DMS153 (cell line): ENCODE measurements around the gene SLC43A2.
"Not testable (repeated sequence)": the region's sequence is repeated elsewhere in the genome, so short reads cannot be mapped to it uniquely, and the experiment has no call there.

Source experiments
- DNase-seq: peaks from one replicate; lab custom pipeline; 2025; lab: John Stamatoyannopoulos, UW

The SLC43A2 gene

GRCh38 chr17:1627982-1628855 lies at the start of gene SLC43A2:
Gene SLC43A2, minus strand, starts transcription at chr17:1628834. Its CDS starts 960 bp downstream, at chr17:1627874.
- DNase-seq: peak; percentile 31

GRCh38 chr17:1676401-1676800 lies 47.8 kb upstream of the SLC43A2 start:
- no peak for DNase-seq

GRCh38 chr17:1673041-1673785 lies 44.6 kb upstream of the SLC43A2 start:
- DNase-seq: no peak

- not testable (repeated sequence) for DNase-seq
Observed at GRCh38 chr17:1663934-1664333, 35.3 kb upstream of the SLC43A2 start.

DNA sequence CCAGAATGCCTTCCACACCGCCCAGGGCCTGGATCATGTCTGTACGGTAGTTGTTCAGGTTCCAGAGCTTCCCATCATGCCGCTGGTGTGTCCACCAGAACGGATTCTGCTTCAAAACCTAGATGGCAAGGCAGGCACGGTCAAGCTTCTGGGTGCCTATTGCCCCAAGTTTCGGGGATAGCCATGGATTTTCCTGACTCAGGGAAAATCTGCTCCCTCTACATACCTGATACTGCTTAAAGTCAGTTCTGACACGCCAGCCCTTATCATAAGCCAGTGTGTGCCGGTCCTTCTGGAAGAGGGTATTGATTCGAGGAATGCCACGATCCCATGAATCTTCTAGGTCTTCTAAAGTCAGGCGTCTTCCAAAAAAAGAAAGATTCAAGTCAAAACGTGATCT lies 32.4 kb upstream of the SLC43A2 start:
- no peak for DNase-seq

- DNase-seq: no peak
Observed at GRCh38 chr17:1658100-1658499, 29.5 kb upstream of the SLC43A2 start.

GRCh38 chr17:1653735-1654134 lies 25.1 kb upstream of the SLC43A2 start:
- DNase-seq: no peak

DNA sequence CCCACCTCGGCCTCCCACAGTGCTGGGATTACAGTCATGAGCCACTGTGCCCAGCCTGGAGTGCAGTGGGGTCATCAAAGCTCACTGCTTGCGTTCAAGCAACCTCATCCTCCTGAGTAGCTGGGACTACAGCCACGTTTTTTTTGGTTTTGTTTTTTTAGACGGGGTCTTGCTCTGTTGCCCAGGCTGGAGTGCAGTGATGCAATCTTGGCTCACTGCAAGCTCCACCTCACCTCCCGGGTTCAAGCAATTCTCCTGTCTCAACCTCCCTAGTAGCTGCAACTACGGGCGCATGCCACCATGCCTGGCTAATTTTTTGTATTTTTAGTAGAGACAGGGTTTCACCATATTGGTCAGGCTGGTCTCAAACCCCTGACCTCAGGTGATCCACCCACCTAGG lies 24.2 kb upstream of the SLC43A2 start:
- not testable (repeated sequence) for DNase-seq

DNA sequence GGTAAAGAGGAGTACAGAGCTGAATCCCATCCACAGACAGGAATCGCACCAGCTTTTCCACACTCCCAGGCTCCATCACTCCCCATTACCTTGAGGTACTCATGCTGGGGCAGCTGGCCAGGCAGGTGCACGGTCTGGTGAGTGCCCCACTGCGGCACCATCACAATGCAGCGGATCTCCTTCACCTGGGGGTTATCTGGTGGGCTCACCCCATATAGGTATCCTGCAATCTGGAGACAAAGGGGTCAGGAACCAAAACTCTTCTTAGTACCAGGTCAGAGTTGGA lies 22.9 kb upstream of the SLC43A2 start:
- no peak for DNase-seq

DNA sequence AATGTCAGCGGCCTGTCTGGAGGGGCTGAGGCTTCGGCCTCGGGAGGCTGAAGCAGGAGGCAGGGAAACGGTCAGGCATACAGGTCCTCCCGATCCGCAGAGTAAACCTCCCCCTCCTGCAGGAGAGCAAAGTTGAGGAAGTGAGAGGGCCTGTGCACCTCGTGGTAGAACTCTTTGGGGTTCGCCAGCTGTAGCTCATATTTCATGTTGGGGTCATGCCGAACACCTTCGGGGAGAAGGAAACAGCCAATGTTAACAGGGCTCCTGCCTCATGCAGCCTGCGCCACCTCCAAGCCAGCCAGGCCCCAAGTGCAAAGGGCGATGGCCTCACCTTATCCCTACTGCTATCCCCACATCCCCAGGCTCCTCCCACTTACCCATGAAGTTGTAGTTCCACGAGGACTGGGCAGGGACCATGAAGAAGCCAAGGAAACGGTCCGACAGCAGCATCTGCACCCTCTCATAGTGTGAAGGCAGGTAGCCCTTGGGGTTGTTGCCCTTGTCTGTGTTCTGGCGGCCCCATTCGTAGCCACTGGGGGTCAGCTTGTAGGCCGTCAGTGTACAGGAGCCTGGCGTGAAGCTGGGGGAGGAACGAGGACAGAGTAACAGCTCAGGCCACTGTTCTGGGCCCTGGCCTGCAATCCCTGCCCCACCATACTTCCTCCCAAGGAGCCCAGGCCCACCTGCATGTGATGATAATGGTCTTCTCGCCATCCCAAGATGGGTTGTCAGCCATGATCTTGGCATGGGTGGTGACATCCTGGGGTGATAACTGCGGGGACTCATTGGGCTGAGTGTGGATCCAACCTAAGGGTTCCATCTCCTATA lies 22.3 kb upstream of the SLC43A2 start:
- no peak for DNase-seq

DNA sequence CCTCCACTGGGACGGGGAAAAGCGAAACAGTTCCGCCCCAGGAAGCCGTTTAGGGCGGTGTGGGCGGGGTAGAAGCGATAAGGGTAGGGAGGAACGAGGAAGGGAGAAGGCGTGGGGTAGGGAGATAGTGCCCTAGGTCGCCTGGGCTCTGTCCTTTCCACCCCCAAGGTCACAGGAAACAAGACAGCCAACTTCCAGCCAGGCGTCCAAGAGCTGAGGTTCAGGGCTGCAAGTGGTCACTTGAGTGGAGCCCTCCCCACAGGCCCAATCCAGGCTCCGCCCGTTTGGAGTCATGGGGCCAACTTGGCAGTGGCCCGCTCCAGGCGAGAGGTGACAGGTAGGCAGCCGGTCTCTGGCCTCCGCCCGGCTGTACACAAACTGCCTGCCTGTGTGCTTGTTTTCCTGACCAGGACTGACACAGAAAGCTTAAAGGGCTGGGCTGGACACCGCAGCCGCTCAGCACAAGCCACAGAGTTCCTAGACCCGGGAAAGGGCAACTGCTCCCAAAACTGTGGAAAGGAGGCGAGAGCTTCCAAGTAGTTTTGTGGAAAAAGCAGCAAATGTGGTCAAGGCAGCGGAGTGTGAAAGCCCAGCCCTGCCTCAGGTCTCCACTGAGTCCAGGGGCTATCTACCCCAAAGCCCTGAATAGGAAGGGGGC lies 21.3 kb upstream of the SLC43A2 start, which contains the start of gene RILP:
Gene RILP (minus strand): TSS at position 23 of the 658 bp plus-strand sequence. CDS start 62 bp downstream, outside the sequence.
- DNase-seq: no peak

DNA sequence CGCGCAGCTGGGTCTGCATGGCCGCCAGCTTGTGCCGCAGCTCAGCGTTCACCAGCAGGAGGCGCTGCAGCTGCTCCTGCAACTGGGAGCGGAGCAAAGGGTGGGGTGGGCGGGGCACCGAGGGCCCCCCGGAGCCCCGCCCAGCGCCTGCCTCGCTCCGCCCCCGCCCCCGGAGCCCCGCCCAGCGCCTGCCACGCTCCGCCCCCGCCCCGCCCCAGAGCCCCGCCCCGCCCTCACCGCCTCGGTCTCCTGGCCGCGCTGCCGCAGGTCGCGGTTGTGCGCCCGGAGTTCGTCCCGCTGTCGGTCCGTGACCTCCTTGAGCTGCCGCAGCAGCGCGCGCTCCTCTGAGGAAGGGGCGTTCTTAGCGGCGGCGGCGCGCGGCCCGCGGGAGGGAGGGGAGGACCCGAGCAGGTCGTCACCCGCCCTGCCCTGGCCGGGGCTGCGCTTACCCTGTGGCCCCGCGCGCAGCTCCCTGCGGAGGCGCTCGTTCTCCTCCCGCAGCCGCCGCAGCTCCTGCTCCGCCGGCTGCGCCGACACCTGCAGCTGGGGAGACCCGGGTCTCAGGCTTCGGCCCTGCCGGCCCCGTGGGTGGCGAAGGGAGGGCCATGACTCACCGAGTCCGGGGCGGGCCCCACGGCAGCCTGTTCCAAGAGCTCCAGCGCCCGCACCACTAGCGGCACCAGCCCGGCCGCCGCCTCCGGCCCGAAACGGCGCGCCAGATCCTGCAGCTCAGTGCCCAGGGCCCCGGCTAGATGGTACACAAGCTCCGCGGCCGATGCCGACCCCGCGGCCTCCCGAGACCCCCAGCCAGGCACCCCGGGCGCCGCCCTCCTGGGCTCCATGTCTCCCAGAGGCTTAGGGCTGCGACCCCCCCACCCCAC lies 20.6 kb upstream of the SLC43A2 start:
- DNase-seq: peak; percentile 49

DNA sequence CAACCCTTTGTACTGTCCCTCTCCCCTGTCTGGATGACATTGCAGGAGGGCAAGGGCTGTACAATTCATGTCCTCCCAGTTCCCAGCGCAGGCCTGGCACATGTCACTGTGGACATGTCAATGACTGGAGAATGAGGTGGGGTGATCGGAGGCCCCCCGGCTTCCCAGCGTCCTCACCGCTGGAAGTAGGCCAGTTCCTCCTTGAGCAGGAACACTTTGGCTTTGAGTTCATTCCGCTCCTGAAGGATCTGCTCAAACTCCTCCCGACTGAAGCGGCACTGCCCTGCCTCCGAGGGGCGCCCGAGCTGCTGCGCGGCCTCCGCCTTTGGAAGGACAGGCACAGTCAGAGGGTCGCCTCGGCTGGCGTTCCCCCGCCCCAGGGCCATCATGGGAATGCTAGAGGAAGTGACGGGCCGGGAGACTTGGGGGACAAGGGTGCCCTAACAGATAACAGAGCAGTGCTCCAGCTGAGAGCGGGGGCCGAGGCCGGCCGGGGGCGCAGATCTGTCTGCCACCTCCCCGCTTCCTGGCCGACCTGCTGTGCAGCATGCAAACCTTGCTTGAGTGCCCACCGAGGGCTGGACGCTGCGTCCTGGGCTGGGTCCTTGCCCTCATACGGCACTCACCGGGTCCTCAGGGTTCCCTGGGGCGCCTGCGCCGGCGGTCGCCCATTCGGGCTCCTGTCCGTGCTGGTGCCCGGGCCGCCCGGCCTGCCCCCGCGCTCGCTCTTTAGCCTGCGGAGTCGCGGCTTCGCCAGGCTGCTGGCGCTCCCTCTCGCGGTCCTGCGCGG lies 19.7 kb upstream of the SLC43A2 start:
- no peak for DNase-seq

- no peak for DNase-seq
Observed at GRCh38 chr17:1647802-1648171, 19.2 kb upstream of the SLC43A2 start.

- DNase-seq: no peak
Observed at GRCh38 chr17:1646199-1646875, 17.7 kb upstream of the SLC43A2 start.

DNA sequence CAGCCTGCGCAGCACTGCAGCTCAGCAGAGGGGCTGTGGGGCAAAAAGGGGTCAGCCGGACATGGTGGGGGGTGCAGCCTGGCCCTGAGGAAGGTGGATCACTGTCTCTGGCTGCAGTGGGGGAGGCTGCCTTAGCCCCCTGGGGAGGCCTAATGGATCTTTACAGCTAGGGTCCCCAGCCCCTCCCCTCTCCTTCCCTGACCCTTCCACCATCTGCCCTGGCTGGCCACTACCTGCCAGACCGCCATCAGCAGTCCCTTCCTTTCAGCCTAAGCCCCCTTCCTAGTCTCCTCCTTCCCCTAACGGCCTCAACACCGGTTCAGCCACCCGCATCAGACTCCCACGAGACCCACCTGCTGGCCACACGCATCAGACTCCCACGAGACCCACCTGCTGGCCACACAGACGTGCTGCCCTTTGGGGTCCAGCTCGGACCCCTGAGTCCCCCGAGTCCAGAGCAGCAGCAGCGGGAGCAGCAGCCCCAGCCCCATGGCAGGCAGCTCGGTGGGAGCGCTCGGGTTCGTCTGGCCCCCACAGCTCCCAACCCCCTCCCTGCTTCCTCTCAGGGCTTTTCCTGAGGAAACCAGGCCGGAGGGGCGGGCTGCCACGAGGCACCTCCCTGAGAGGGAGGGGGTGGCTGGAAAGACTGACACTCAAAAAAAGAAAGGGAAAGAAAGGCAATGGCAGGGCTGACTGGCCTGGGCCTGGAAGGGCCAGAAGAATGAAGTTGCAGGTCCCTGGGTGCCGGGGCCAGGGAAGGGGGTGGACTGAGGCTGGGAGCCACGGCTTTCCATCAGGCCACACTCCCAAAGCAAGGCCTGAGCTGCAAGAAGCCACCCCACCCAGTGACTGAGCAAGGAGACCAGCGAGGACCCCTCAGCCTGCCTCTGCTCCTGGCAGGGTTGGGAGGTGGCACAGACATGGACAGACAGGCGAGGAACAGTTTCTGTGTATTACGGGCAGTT lies 16.9 kb upstream of the SLC43A2 start, which contains the start of gene SCARF1:
Gene SCARF1 (minus strand): TSS at position 526 of the 965 bp plus-strand sequence. CDS start 35 bp downstream, at position 491.
- no peak for DNase-seq

- DNase-seq: no peak
Observed at GRCh38 chr17:1644493-1645206, 16.0 kb upstream of the SLC43A2 start.
